ENCODE measurements around the gene RASA2. TPM values are rescaled to one million over a fixed set of nuclear protein-coding genes. Genes with fewer than 3 reads are reported as not detected.

RASA2 gene
- polyA plus RNA-seq, 1 donor from 2014 or later: 37.5 TPM

GRCh38 chr3:141508067-141508436 lies 21.2 kb downstream of the RASA2 start:
- H3F3A ChIP-seq (ENCODE audit: insufficient read depth, low read length, poor library complexity, severe bottlenecking): no peaks in the 10 kb centered on the region
- H3K4me3 ChIP-seq (ENCODE audit: low read length): no peak overlapping the region
- no peak for TF ChIP-seq RAD21 (conservative IDR thresholded peaks at IDR 0.05)
- no peak for TF ChIP-seq EZH2 (IDR thresholded peaks at IDR 0.05; ENCODE audit: borderline replicate concordance, insufficient read depth, low read length, poor library complexity, severe bottlenecking)
- TF ChIP-seq TAF1 (IDR thresholded peaks at IDR 0.05; ENCODE audit: low read depth): no peak
- TF ChIP-seq CTCF (IDR thresholded peaks at IDR 0.05; ENCODE audit: poor library complexity, severe bottlenecking): no peak
- no peak for TF ChIP-seq EP300 (conservative IDR thresholded peaks at IDR 0.05; ENCODE audit: poor library complexity, severe bottlenecking)
- no peak for TF ChIP-seq SMC3 (conservative IDR thresholded peaks at IDR 0.05; ENCODE audit: poor library complexity)
- TF ChIP-seq MXI1 (conservative IDR thresholded peaks at IDR 0.05; ENCODE audit: poor library complexity, severe bottlenecking): no peak
- no peak for TF ChIP-seq REST (IDR thresholded peaks at IDR 0.05; ENCODE audit: borderline replicate concordance)
- no peak for TF ChIP-seq POLR2AphosphoS5 (IDR thresholded peaks at IDR 0.05)
- H3K36me3 ChIP-seq (ENCODE audit: insufficient read depth, low read length): no peaks in the 10 kb centered on the region
- peaks cover 25% of the 10 kb centered on the region for H3K79me2 ChIP-seq (replicated peaks; ENCODE audit: insufficient read depth, low read length)
- H3K9me3 ChIP-seq (ENCODE audit: low read length): no peaks in the 10 kb centered on the region
- H2AFZ ChIP-seq (ENCODE audit: low read depth, low read length): no peak overlapping the region
- no peaks in the 10 kb centered on the region for H3K27me3 ChIP-seq (ENCODE audit: insufficient read depth, low read depth, low read length)
- no peaks in the 10 kb centered on the region for H3K9me2 ChIP-seq (ENCODE audit: insufficient read depth, low read length)
- no peak overlapping the region for H3K9ac ChIP-seq (ENCODE audit: low read length)
- H3K4me2 ChIP-seq (ENCODE audit: low read length): no peak overlapping the region
- no peaks in the 10 kb centered on the region for H4K20me1 ChIP-seq (ENCODE audit: insufficient read depth)
- H3K27ac ChIP-seq (ENCODE audit: low read length): no peak overlapping the region

- no peaks in the 10 kb centered on the region for H3K9me2 ChIP-seq (ENCODE audit: insufficient read depth, low read length)
- no peak overlapping the region for H3K9ac ChIP-seq (ENCODE audit: low read length)
- no peaks in the 10 kb centered on the region for H3K27me3 ChIP-seq (ENCODE audit: insufficient read depth, low read depth, low read length)
- no peak overlapping the region for H3K4me3 ChIP-seq (ENCODE audit: low read length)
- TF ChIP-seq SMC3 (conservative IDR thresholded peaks at IDR 0.05; ENCODE audit: poor library complexity) (no peak), POLR2AphosphoS5 (IDR thresholded peaks at IDR 0.05) (no peak), TAF1 (IDR thresholded peaks at IDR 0.05; ENCODE audit: low read depth) (no peak), REST (IDR thresholded peaks at IDR 0.05; ENCODE audit: borderline replicate concordance) (no peak), EZH2 (IDR thresholded peaks at IDR 0.05; ENCODE audit: borderline replicate concordance, insufficient read depth, low read length, poor library complexity, severe bottlenecking) (no peak), EP300 (conservative IDR thresholded peaks at IDR 0.05; ENCODE audit: poor library complexity, severe bottlenecking) (no peak), MXI1 (conservative IDR thresholded peaks at IDR 0.05; ENCODE audit: poor library complexity, severe bottlenecking) (no peak), CTCF (IDR thresholded peaks at IDR 0.05; ENCODE audit: poor library complexity, severe bottlenecking) (no peak), RAD21 (conservative IDR thresholded peaks at IDR 0.05) (no peak)
- H3K36me3 ChIP-seq (ENCODE audit: insufficient read depth, low read length): no peaks in the 10 kb centered on the region
- H3F3A ChIP-seq (ENCODE audit: insufficient read depth, low read length, poor library complexity, severe bottlenecking): no peaks in the 10 kb centered on the region
- no peaks in the 10 kb centered on the region for H4K20me1 ChIP-seq (ENCODE audit: insufficient read depth)
- H3K4me2 ChIP-seq (ENCODE audit: low read length): no peak overlapping the region
- H2AFZ ChIP-seq (ENCODE audit: low read depth, low read length): no peak overlapping the region
- peaks cover 9% of the 10 kb centered on the region for H3K79me2 ChIP-seq (replicated peaks; ENCODE audit: insufficient read depth, low read length)
- H3K27ac ChIP-seq (ENCODE audit: low read length): no peak overlapping the region
- H3K9me3 ChIP-seq (ENCODE audit: low read length): no peaks in the 10 kb centered on the region
Observed at GRCh38 chr3:141511361-141511760, 24.5 kb downstream of the RASA2 start.
